Measurements from ENCODE around the gene OTC.

DNA sequence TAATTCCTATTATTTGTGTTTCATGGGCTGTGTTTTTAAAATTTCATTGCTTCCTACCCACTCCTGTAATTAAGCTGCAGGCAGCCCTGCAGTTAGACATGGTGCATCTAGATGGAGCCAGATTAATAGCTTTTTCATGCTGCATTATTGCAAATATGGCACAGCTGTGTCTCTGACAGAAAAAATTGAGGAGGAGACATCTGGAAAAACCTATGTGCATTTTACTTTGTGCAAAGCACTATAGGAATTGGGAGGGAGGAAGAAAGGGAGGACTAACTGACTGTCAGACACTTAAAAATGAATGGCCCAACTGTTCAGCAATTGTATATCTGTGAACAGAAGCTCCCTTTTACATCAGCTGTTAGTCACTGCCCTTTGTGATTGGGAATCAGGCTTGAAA lies 17.0 kb upstream of the OTC start:
- TF ChIP-seq EZH2phosphoT487 (IDR thresholded peaks at IDR 0.05; ENCODE audit: insufficient read depth, low read depth) (no peak), EZH2 (IDR thresholded peaks at IDR 0.05; ENCODE audit: insufficient read depth, poor library complexity, severe bottlenecking) (no peak)

Data from GM23248 (cell line).